Activated T-helper 1 cell treated with anti-CD3 and anti-CD28 coated beads, Interleukin-12 subunit alpha, Interleukin-12 subunit beta, Interleukin-2, Interleukin-4 antibody, amounts not matched to agents 30 ng/mL and 10 ng/mL and 1 ng/mL, durations not matched to agents 14 hours and 24 hours and 36 hours (primary cell): ENCODE results near the gene ZNF692. TPM values are rescaled to one million over a fixed set of nuclear protein-coding genes. Genes with fewer than 3 reads are reported as not detected.

Source experiments
- DNase-seq: peaks from one replicate; pipeline ENCODE4 v3.0.0; 2021; ENCODE audit warnings: low spot score
- H3K27ac Mint-ChIP-seq: one replicate; pipeline ENCODE4 v1.8.0; 2021; ENCODE audit warnings: mild to moderate bottlenecking, mixed read lengths
- H3K27me3 Mint-ChIP-seq: one replicate; pipeline ENCODE4 v1.8.0; 2022; ENCODE audit warnings: mild to moderate bottlenecking, moderate library complexity, mixed read lengths; ENCODE audit not compliant: insufficient read depth
- H3K36me3 Mint-ChIP-seq: one replicate; pipeline ENCODE4 v1.8.0; 2021; ENCODE audit warnings: low read depth, mixed read lengths
- H3K4me1 Mint-ChIP-seq: one replicate; pipeline ENCODE4 v1.8.0; 2021; ENCODE audit warnings: low read depth, mixed read lengths
- H3K4me3 Mint-ChIP-seq: one replicate; pipeline ENCODE4 v1.8.0; 2021; ENCODE audit warnings: mild to moderate bottlenecking, moderate library complexity, mixed read lengths
- H3K9me3 Mint-ChIP-seq: one replicate; pipeline ENCODE4 v1.8.0; 2021; ENCODE audit warnings: mixed read lengths
- intact Hi-C: fragments of 100-400 bp; cut with micrococcal nuclease; formaldehyde crosslinking; loops from one replicate; pipeline ENCODE4 v1.15.1; 2024
- total RNA-seq: library from RNA; stranded (reverse); gene quantifications from 2 replicates; pipeline ENCODE4 v1.2.3, GENCODE V29; 2022

Gene ZNF692
- total RNA-seq, 1 donor from 2014 or later: 89.6 TPM

GRCh38 chr1:248862998-248863881, 4.4 kb upstream of the ZNF692 start:
- peaks cover 4% of the 10 kb centered on the region for H3K27me3 Mint-ChIP-seq
- peaks cover 27% of the 10 kb centered on the region for H3K4me1 Mint-ChIP-seq
- no peaks in the 10 kb centered on the region for H3K9me3 Mint-ChIP-seq
- H3K4me3 Mint-ChIP-seq: peak overlapping the region; percentile 78
- DNase-seq: peak; percentile 77
- peak overlapping the region; percentile 64 for H3K27ac Mint-ChIP-seq
- intact Hi-C loops: loop anchor here (1.0 kb wide), 3 partner anchors 10 to 43 kb away; partner anchors contain the start of gene PGBD2
- peaks cover 2% of the 10 kb centered on the region for H3K36me3 Mint-ChIP-seq

- no peak for DNase-seq
- Mint-ChIP-seq H3K4me1 (peaks cover 27% of the 10 kb centered on the region), H3K36me3 (peaks cover 2% of the 10 kb centered on the region), H3K9me3 (no peaks in the 10 kb centered on the region), H3K27me3 (peaks cover 4% of the 10 kb centered on the region), H3K27ac (peak overlapping the region; percentile 64), H3K4me3 (peak overlapping the region; percentile 78)
- intact Hi-C loops: no loop called here
These were observed 3.8 kb upstream of the ZNF692 start for GRCh38 chr1:248862695-248862997.

GRCh38 chr1:248861616-248862015, 2.7 kb upstream of the ZNF692 start:
- H3K4me3 Mint-ChIP-seq: no peak overlapping the region
- intact Hi-C loops: no loop called here

GRCh38 chr1:248860007-248860406, 1.1 kb upstream of the ZNF692 start:
- Mint-ChIP-seq H3K4me1 (peaks cover 38% of the 10 kb centered on the region), H3K27me3 (peaks cover 4% of the 10 kb centered on the region), H3K36me3 (peaks cover 14% of the 10 kb centered on the region), H3K9me3 (no peaks in the 10 kb centered on the region), H3K27ac (peak overlapping the region; percentile 97), H3K4me3 (peak overlapping the region; percentile 96)
- no peak for DNase-seq
- intact Hi-C loops: no loop called here

More at GRCh38 chr1:248861616-248862015, 2.7 kb upstream of the ZNF692 start:
- Mint-ChIP-seq H3K9me3 (no peaks in the 10 kb centered on the region), H3K36me3 (peaks cover 2% of the 10 kb centered on the region), H3K4me1 (peaks cover 32% of the 10 kb centered on the region), H3K27ac (no peak overlapping the region), H3K27me3 (peaks cover 4% of the 10 kb centered on the region)
- DNase-seq: no peak

GRCh38 chr1:248858096-248858890, 592 bp downstream of the ZNF692 start:
- intact Hi-C loops: no loop called here
- DNase-seq: peak; percentile 34
- H3K36me3 Mint-ChIP-seq: peaks cover 25% of the 10 kb centered on the region
- H3K27ac Mint-ChIP-seq: peak overlapping the region; percentile 97
- H3K9me3 Mint-ChIP-seq: no peaks in the 10 kb centered on the region
- H3K4me3 Mint-ChIP-seq: peak overlapping the region; percentile 96
- H3K27me3 Mint-ChIP-seq: no peaks in the 10 kb centered on the region
- H3K4me1 Mint-ChIP-seq: peaks cover 31% of the 10 kb centered on the region

GRCh38 chr1:248857749-248858095, 1.2 kb downstream of the ZNF692 start:
- DNase-seq: no peak
- peaks cover 25% of the 10 kb centered on the region for H3K36me3 Mint-ChIP-seq
- H3K4me3 Mint-ChIP-seq: peak overlapping the region; percentile 96
- peaks cover 28% of the 10 kb centered on the region for H3K4me1 Mint-ChIP-seq
- peak overlapping the region; percentile 97 for H3K27ac Mint-ChIP-seq
- H3K27me3 Mint-ChIP-seq: no peaks in the 10 kb centered on the region
- H3K9me3 Mint-ChIP-seq: no peaks in the 10 kb centered on the region
- intact Hi-C loops: no loop called here

- Mint-ChIP-seq H3K27ac (peak overlapping the region; percentile 97), H3K9me3 (no peaks in the 10 kb centered on the region), H3K27me3 (no peaks in the 10 kb centered on the region), H3K4me1 (peaks cover 23% of the 10 kb centered on the region), H3K36me3 (peaks cover 25% of the 10 kb centered on the region), H3K4me3 (peak overlapping the region; percentile 96)
- intact Hi-C loops: no loop called here
- no peak for DNase-seq
These were observed 1.7 kb downstream of the ZNF692 start for GRCh38 chr1:248857201-248857600.

GRCh38 chr1:248856176-248856575, 2.7 kb downstream of the ZNF692 start:
- no peak for DNase-seq
- H3K4me3 Mint-ChIP-seq: peak overlapping the region; percentile 96
- no peaks in the 10 kb centered on the region for H3K9me3 Mint-ChIP-seq
- intact Hi-C loops: no loop called here
- no peak overlapping the region for H3K27ac Mint-ChIP-seq
- peaks cover 25% of the 10 kb centered on the region for H3K36me3 Mint-ChIP-seq
- H3K27me3 Mint-ChIP-seq: no peaks in the 10 kb centered on the region
- peaks cover 19% of the 10 kb centered on the region for H3K4me1 Mint-ChIP-seq

GRCh38 chr1:248855580-248855979, 3.3 kb downstream of the ZNF692 start:
- H3K4me1 Mint-ChIP-seq: peaks cover 19% of the 10 kb centered on the region
- H3K27me3 Mint-ChIP-seq: no peaks in the 10 kb centered on the region
- no peaks in the 10 kb centered on the region for H3K9me3 Mint-ChIP-seq
- H3K36me3 Mint-ChIP-seq: peaks cover 25% of the 10 kb centered on the region
- H3K4me3 Mint-ChIP-seq: no peak overlapping the region
- intact Hi-C loops: no loop called here
- no peak for DNase-seq
- H3K27ac Mint-ChIP-seq: no peak overlapping the region

GRCh38 chr1:248853663-248854375, 5.1 kb downstream of the ZNF692 start:
- Mint-ChIP-seq H3K36me3 (peaks cover 33% of the 10 kb centered on the region), H3K27me3 (no peaks in the 10 kb centered on the region), H3K4me3 (no peak overlapping the region), H3K27ac (peak overlapping the region; percentile 54), H3K4me1 (peaks cover 11% of the 10 kb centered on the region), H3K9me3 (no peaks in the 10 kb centered on the region)
- intact Hi-C loops: no loop called here
- no peak for DNase-seq

- Mint-ChIP-seq H3K36me3 (peaks cover 37% of the 10 kb centered on the region), H3K9me3 (no peaks in the 10 kb centered on the region), H3K4me1 (peaks cover 11% of the 10 kb centered on the region), H3K27ac (no peak overlapping the region), H3K27me3 (no peaks in the 10 kb centered on the region), H3K4me3 (no peak overlapping the region)
- intact Hi-C loops: no loop called here
- no peak for DNase-seq
These were observed 6.1 kb downstream of the ZNF692 start for GRCh38 chr1:248852481-248853405.

- Mint-ChIP-seq H3K27me3 (no peaks in the 10 kb centered on the region), H3K4me1 (peaks cover 4% of the 10 kb centered on the region), H3K36me3 (peaks cover 37% of the 10 kb centered on the region), H3K4me3 (no peak overlapping the region), H3K27ac (no peak overlapping the region), H3K9me3 (no peaks in the 10 kb centered on the region)
- intact Hi-C loops: no loop called here
- DNase-seq: no peak
These were observed 7.5 kb downstream of the ZNF692 start for GRCh38 chr1:248851390-248851789.
